Fibroblast of lung (primary cell): ENCODE measurements around the gene PTGFRN.

Experiments used
- CTCF ChIP-seq, 2 donors: IDR thresholded peaks in 1 of 2; conservative IDR thresholded peaks in 1 of 2; 1 replicate in 1 of 2; 2 replicates in 1 of 2; pipeline ENCODE4 v1.5.1; 2011 to 2012; ENCODE audit warnings: low read length in 2 of 2, control low read depth in 1 of 2, inconsistent platforms in 1 of 2, low read depth in 1 of 2, mild to moderate bottlenecking in 1 of 2
- EZH2 ChIP-seq: IDR thresholded peaks from 2 replicates; pipeline ENCODE4 v1.5.1; 2012; ENCODE audit warnings: low read length, control low read depth, mild to moderate bottlenecking; ENCODE audit errors: missing control alignments

- TF ChIP-seq CTCF (conservative IDR thresholded peaks at IDR 0.05 in 1 of 2, IDR thresholded peaks at IDR 0.05 in 1 of 2; ENCODE audit: low read depth in 1 of 2, low read length in 2 of 2) (no peak), EZH2 (no peak)
Measured at GRCh38 chr1:117017648-117018047, 107.9 kb downstream of the PTGFRN start.
